Limb (tissue), 2 donors: ENCODE results near the gene STX10.

Experiments
- DNase-seq, 2 donors: peaks; one replicate each; pipeline ENCODE4 v3.0.0-alpha.2; 2016; ENCODE audit errors: extremely low spot score in 2 of 2

STX10 gene

GRCh38 chr19:13139633-13140311 is 10.4 kb downstream of the STX10 start:
- no peak for DNase-seq

- DNase-seq: no peak
These were observed 11.3 kb downstream of the STX10 start for GRCh38 chr19:13138916-13139198.

- no peak for DNase-seq
These were observed 11.8 kb downstream of the STX10 start for GRCh38 chr19:13138171-13138915.

- no peak for DNase-seq
These were observed 12.8 kb downstream of the STX10 start for GRCh38 chr19:13137290-13137794.

- DNase-seq: no peak
These were observed 14.8 kb downstream of the STX10 start for GRCh38 chr19:13135068-13136062.

- DNase-seq: no peak
These were observed 15.5 kb downstream of the STX10 start for GRCh38 chr19:13134626-13135025.

GRCh38 chr19:13133241-13133870 is 16.8 kb downstream of the STX10 start:
- no peak for DNase-seq

- DNase-seq: no peak
These were observed 17.5 kb downstream of the STX10 start for GRCh38 chr19:13132471-13133180.

GRCh38 chr19:13130886-13131490 is 19.2 kb downstream of the STX10 start:
- DNase-seq: no peak

GRCh38 chr19:13129384-13129783 is 20.8 kb downstream of the STX10 start:
- no peak for DNase-seq

- DNase-seq: no peak
These were observed 21.6 kb downstream of the STX10 start for GRCh38 chr19:13128583-13128982.

GRCh38 chr19:13127811-13128575 is 22.2 kb downstream of the STX10 start:
- no peak for DNase-seq

GRCh38 chr19:13127051-13127450 is 23.1 kb downstream of the STX10 start:
- DNase-seq: no peak

GRCh38 chr19:13122980-13123957 is 26.9 kb downstream of the STX10 start:
- no peak for DNase-seq

GRCh38 chr19:13122275-13122878 is 27.8 kb downstream of the STX10 start:
- DNase-seq: no peak

- no peak for DNase-seq
These were observed 28.5 kb downstream of the STX10 start for GRCh38 chr19:13121551-13122274.

GRCh38 chr19:13120817-13121216 is 29.4 kb downstream of the STX10 start:
- no peak for DNase-seq
